ENCODE results near the gene PLPP6. TPM values are rescaled to one million over a fixed set of nuclear protein-coding genes. Genes with fewer than 3 reads are reported as not detected.
"Not testable (repeated sequence)": the region's sequence is repeated elsewhere in the genome, so short reads cannot be mapped to it uniquely, and the experiment has no call there.

The PLPP6 gene
- total and polyA plus RNA-seq, 2 donors (not counting 3 experiments of a cell fraction or from before 2014, with no cell fraction given), result 6.3 to 6.4 TPM

DNA sequence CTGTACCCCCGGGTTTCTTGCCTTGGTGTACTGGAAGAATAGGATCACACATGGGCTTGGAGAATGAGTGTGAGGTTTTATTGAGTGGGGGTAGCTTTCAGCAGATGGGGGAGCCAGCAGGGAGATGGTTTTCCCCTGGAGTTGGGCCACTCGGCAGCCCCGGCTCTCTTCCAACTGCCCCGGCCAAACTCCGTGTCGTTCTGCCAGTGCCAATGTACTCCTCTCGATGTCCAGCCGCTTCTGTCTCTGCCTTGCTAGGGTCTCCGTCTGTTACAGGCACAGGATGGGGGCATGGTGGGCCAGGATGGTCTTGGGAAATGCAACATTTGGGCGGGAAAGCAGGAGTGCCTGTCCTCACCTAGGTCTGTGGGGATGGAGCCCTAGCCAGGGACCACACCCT lies 7.6 kb upstream of the PLPP6 start:
- CTCF ChIA-PET, result interaction anchor here (0.9 to 1.1 kb wide), 2 partner anchors 14 to 1213 kb away, joined by 3 to 4 read pairs; no protein-coding TSS in a partner anchor

DNA sequence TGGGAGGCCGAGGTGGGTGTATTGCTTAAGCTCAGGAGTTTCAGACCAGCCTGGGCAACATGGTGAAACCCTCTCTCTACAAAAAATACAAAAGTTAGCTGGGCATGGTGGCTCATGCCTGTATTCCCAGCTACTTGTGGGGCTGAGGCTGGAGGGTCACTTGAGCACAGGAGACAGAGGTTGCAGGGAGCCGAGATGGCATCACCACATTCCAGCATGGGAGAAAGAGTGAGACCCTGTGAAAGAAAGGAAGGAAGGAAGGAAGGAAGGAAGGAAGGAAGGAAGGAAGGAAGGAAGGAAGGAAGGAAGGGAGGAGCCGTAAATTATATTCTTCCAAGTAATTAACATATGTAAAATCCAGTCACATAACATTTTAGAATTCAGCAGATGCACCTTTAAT lies 5.9 kb upstream of the PLPP6 start:
- CTCF ChIA-PET, result interaction anchor here (1.2 kb wide), 1 partner anchor 290 kb away, joined by 4 read pairs; no protein-coding TSS in a partner anchor
- H3K9me3 ChIP-seq (replicated peaks; ENCODE audit: control insufficient read depth, insufficient read depth, low read length); H2AFZ ChIP-seq (ENCODE audit: low read depth, low read length); H3K79me2 ChIP-seq (ENCODE audit: control insufficient read depth, insufficient read depth, low read length); H3K27me3 ChIP-seq (ENCODE audit: control insufficient read depth in 2 of 2, insufficient read depth in 2 of 2, low read length in 2 of 2); H3K4me3 ChIP-seq (replicated peaks in 1 of 3; ENCODE audit: insufficient read depth in 1 of 3, low read depth in 1 of 3, low read length in 3 of 3); H4K20me1 ChIP-seq (replicated peaks; ENCODE audit: control insufficient read depth, extremely low read depth, insufficient read depth, low read length); intact Hi-C loops (cut with micrococcal nuclease); H3K4me1 ChIP-seq (ENCODE audit: control insufficient read depth, extremely low read depth, insufficient read depth, low read length); H3K27ac ChIP-seq (ENCODE audit: insufficient read depth, low read depth, low read length); FAIRE-seq; H3K36me3 ChIP-seq (ENCODE audit: control insufficient read depth in 2 of 2, extremely low read depth in 1 of 2, insufficient read depth in 2 of 2, low read length in 2 of 2); H3K4me2 ChIP-seq (ENCODE audit: insufficient read depth, low read length); POLR2A ChIA-PET; dilution Hi-C loops (cut with MboI; ENCODE audit: extremely low pct_ligation_motif_present, low sequenced_read_pairs); BruUV-seq (replicated peaks); DNase-seq (ENCODE audit: low read depth, low spot score); H3K9me1 ChIP-seq (replicated peaks; ENCODE audit: control insufficient read depth, extremely low read depth, insufficient read depth, low read length); H3K9ac ChIP-seq (replicated peaks; ENCODE audit: extremely low read depth, insufficient read depth, low read length): not testable (repeated sequence)

More for the DNA sequence above, 7.6 kb upstream of the PLPP6 start:
- no peak for FAIRE-seq
- Histone ChIP-seq H2AFZ (ENCODE audit: low read depth, low read length) (no peak overlapping the region), H3K9me3 (replicated peaks; ENCODE audit: control insufficient read depth, insufficient read depth, low read length) (no peaks in the 10 kb centered on the region), H3K79me2 (ENCODE audit: control insufficient read depth, insufficient read depth, low read length) (no peaks in the 10 kb centered on the region), H3K9ac (replicated peaks; ENCODE audit: extremely low read depth, insufficient read depth, low read length) (no peak overlapping the region), H3K9me1 (replicated peaks; ENCODE audit: control insufficient read depth, extremely low read depth, insufficient read depth, low read length) (no peaks in the 10 kb centered on the region), H3K4me2 (ENCODE audit: insufficient read depth, low read length) (no peak overlapping the region), H3K4me3 (replicated peaks in 1 of 3; ENCODE audit: insufficient read depth in 1 of 3, low read depth in 1 of 3, low read length in 3 of 3) (no peak overlapping the region), H3K4me1 (ENCODE audit: control insufficient read depth, extremely low read depth, insufficient read depth, low read length) (no peaks in the 10 kb centered on the region), H3K27ac (ENCODE audit: insufficient read depth, low read depth, low read length) (no peak overlapping the region), H3K27me3 (ENCODE audit: control insufficient read depth in 2 of 2, insufficient read depth in 2 of 2, low read length in 2 of 2) (no peaks in the 10 kb centered on the region), H4K20me1 (replicated peaks; ENCODE audit: control insufficient read depth, extremely low read depth, insufficient read depth, low read length) (no peaks in the 10 kb centered on the region), H3K36me3 (ENCODE audit: control insufficient read depth in 2 of 2, extremely low read depth in 1 of 2, insufficient read depth in 2 of 2, low read length in 2 of 2) (no peaks in the 10 kb centered on the region)
- TF ChIP-seq POLR2A (IDR thresholded peaks at IDR 0.05; ENCODE audit: low read depth, low read length) (no peak), FOS (IDR thresholded peaks at IDR 0.05; ENCODE audit: borderline replicate concordance, insufficient read depth, low read length) (no peak), GATA2 (IDR thresholded peaks at IDR 0.05; ENCODE audit: insufficient read depth, insufficient read length, low read depth, low read length) (no peak), MYC (IDR thresholded peaks at IDR 0.05; ENCODE audit: low read depth, low read length) (no peak), POLR2AphosphoS5 (IDR thresholded peaks at IDR 0.05; ENCODE audit: insufficient read depth, low read depth, low read length) (no peak), EZH2 (IDR thresholded peaks at IDR 0.05; ENCODE audit: borderline replicate concordance, low read depth, low read length, severe bottlenecking) (no peak), JUN (IDR thresholded peaks at IDR 0.05; ENCODE audit: borderline replicate concordance, insufficient read depth, insufficient read length, low read depth) (no peak)
- TF ChIP-seq, protein P1, sequence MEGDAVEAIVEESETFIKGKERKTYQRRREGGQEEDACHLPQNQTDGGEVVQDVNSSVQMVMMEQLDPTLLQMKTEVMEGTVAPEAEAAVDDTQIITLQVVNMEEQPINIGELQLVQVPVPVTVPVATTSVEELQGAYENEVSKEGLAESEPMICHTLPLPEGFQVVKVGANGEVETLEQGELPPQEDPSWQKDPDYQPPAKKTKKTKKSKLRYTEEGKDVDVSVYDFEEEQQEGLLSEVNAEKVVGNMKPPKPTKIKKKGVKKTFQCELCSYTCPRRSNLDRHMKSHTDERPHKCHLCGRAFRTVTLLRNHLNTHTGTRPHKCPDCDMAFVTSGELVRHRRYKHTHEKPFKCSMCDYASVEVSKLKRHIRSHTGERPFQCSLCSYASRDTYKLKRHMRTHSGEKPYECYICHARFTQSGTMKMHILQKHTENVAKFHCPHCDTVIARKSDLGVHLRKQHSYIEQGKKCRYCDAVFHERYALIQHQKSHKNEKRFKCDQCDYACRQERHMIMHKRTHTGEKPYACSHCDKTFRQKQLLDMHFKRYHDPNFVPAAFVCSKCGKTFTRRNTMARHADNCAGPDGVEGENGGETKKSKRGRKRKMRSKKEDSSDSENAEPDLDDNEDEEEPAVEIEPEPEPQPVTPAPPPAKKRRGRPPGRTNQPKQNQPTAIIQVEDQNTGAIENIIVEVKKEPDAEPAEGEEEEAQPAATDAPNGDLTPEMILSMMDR (IDR thresholded peaks at IDR 0.05; ENCODE audit: extremely low read depth in 1 of 2, insufficient read depth in 1 of 2, low read depth in 1 of 2, low read length in 2 of 2), result no peak
- TF ChIP-seq, protein P2, sequence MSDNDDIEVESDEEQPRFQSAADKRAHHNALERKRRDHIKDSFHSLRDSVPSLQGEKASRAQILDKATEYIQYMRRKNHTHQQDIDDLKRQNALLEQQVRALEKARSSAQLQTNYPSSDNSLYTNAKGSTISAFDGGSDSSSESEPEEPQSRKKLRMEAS (IDR thresholded peaks at IDR 0.05; ENCODE audit: insufficient read depth, insufficient read length), result no peak
- BruUV-seq (replicated peaks), result no TSS peak
- intact Hi-C loops (cut with micrococcal nuclease), result no loop called here
- POLR2A ChIA-PET, result no interaction called here
- DNase-seq (ENCODE audit: low read depth, low spot score), result no peak
- dilution Hi-C loops (cut with MboI; ENCODE audit: extremely low pct_ligation_motif_present, low sequenced_read_pairs), result no loop called here
